ACHN (cell line): ENCODE measurements around the gene DAPK2.
"Not testable (repeated sequence)": the region's sequence is repeated elsewhere in the genome, so short reads cannot be mapped to it uniquely, and the experiment has no call there.

Experiments used
- DNase-seq: peaks from one replicate; pipeline ENCODE4 v3.0.0-alpha.2; 2015
- in situ Hi-C: cut with HindIII; loops from 2 replicates; pipeline ENCODE4 v1.10.0; 2017; ENCODE audit warnings: low sequenced_read_pairs, low pct_ligation_motif_present, low pct_unique_long_range_greater_than_20kb

Gene DAPK2

GRCh38 chr15:64060716-64061115, 14.4 kb upstream of the DAPK2 start:
- in situ Hi-C loops: no loop called here
- DNase-seq: no peak

DNA sequence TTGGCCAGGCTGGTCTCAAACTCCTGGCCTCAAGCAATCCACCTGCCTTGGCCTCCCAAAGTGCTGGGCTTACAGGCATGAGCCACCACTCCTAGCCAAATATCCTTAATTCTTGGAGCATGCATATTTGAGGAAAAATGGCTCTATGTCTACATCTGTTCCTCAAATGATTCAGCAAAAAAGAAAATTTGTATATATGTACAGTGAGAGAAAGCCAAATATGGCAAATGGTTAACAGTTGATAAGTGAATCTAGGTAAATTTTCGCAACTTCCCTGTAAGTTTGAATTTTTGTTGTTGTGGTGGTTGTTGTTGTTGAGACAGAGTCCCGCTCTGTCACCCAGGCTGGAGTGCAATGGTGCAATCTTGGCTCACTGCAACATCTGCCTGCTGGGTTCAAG, 12.8 kb upstream of the DAPK2 start:
- DNase-seq, in situ Hi-C loops: not testable (repeated sequence)

DNA sequence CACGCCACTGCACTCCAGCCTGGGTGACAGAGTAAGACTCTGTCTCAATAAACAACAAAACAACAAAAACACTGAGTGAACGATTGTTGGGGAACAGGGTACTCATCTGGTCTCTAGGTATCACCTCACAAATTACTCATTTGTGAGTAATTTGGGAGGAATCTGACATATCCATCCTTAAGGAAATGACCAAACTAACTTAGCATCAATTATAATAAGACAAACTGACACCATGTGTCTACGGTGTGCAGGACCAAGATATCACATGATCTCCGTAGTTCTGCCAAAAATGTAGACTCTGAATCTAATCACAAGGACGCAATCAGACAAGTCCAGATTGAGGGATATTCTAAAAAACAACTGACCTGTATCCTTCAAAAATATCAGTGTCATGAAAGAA, 12.0 kb upstream of the DAPK2 start:
- DNase-seq: no peak

DNA sequence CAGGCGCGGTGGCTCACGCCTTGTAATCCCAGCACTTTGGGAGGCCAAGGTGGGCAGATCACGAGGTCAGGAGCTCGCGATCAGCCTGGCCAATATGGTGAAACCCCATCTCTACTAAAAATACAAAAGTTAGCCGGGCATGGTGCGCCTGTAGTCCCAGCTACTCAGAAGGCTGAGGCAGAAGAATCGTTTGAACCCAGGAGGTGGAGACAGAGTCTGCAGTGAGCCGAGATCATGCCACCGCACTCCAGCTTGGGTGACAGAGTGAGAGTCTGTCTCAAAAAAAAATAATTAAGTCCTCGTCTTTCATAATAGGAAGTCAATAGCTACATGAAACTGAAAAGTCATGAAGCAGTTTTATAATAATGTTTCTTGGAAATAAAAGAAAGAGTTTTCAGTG, 7.4 kb upstream of the DAPK2 start:
- DNase-seq, in situ Hi-C loops: not testable (repeated sequence)

More for the DNA sequence above, 12.0 kb upstream of the DAPK2 start:
- in situ Hi-C loops: no loop called here

- in situ Hi-C loops: no loop called here
- DNase-seq: no peak
Measured at GRCh38 chr15:64052925-64053491, 6.7 kb upstream of the DAPK2 start.

DNA sequence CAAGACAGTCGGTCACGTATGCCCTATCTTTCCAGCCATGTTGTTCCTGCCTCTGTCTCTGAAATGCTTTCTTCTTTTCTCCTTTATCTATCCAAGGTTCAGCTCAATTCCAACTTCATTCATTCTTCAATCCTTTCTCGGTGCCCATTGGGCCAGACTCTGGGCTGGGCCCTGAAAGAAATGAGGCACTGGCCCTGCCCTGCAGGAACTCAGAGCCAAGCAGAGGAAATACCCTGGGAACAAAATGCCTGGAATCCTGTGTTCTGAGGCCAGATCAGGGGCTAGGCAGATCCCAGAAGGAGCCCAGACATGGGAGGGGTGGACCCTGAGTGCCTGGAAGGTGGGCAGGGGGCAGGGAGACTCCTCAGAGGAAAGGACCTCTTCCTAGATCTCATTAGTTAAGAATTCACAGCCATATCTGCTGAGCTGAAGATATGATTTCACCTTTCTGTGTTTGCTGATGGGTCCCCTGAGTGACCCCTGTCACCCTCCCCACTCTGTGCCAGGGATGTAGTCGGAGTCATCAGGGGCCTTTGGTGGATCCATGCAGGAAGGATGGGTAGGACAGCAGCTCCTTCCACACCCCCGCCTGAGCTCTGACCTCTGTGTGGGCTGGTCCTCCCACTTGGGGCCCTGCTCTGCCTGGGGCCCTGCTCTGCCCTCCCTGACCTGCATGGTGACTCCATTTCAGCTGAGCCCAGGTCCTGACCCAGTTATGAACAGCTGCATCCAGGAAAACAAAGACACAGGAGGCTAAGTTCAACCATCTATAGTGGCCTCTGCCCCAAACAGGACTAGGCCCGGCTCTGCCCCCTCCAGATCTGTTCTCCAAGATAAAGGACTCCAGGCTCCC, 5.3 kb upstream of the DAPK2 start:
- no peak for DNase-seq
- in situ Hi-C loops: no loop called here

GRCh38 chr15:64051093-64051402, 4.8 kb upstream of the DAPK2 start:
- in situ Hi-C loops: no loop called here
- DNase-seq: no peak

DNA sequence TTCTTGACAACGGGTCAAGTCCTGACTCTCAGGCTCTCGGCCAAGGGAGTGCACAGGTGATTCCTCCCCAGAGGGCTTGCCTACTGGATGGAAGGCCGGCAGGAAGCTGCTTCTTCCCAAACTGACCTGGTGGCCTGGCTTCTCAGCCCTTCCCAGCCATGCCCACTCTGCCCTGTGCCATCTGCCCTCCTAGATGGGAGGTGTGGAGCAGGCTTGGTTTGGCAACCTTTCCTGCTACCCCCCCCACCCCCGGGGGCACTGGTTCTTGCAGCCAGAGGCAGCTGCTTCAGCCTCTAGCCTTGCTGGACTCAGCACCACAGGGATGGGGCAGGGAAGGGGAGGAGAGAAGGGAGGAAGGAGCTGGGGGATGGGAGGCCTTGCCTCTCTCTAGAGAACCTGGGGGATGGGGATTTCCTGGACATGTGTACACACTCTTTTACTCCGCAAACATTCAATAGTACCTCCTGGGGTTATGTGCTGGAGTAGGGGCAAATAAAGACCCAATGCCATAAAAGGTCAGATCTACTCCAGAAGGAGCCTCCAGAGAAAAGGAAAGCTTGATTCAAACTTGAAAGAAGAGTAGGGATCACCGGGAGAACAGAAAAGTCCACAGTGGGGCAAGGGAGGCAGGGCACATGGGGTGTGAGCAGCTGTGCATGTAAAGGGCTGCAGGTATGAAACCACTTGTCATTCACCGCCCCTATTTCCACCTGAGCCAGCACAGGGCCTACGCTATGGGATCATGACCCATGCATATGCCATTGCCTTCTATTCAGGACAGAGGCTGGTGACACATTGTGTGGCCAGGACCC, 4.2 kb upstream of the DAPK2 start:
- DNase-seq: no peak
- in situ Hi-C loops: no loop called here

GRCh38 chr15:64048781-64049460, 2.6 kb upstream of the DAPK2 start:
- in situ Hi-C loops: no loop called here
- DNase-seq: no peak

- in situ Hi-C loops: no loop called here
- peak; percentile 1 for DNase-seq
Measured at GRCh38 chr15:64045774-64046420, 388 bp downstream of the DAPK2 start.

- no peak for DNase-seq
- in situ Hi-C loops: no loop called here
Measured at GRCh38 chr15:64045101-64045435, 1.2 kb downstream of the DAPK2 start.

DNA sequence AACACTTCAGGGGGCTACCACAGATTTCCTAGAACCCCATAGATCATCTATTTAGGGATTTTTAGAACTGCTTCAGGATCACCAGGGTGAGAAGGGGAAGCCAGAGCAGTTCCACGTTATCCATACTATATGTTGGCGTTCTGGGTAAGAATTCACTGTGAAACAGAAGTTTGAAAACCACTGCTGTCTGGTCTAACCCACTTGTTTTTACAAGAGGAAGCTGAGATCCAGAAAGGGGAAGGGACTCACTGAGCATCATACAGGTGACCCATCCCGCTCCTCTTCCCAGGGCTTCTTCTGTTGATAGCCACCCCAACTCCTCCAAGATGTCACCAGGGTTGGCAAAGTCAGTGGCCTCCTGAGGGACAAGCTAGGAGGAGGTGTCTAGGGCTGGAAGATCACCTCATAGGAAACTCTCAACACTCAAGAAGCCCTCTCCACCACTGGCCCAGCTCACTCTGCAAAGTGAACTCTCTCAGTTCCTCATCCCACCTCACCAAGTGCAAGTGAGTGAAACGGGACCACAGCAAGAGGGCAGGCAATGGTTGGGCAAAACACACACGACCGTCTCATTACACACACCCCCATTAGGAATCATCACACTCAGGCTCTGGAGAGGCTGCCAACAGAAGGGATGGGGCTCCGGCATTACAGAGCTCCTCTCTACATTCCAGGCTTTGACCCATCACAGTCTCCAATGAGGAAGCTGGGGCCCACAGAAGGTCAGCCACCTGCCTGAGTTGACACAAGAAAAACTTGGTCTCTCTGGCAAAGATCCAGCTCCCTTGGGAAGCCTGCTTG, 1.8 kb downstream of the DAPK2 start:
- in situ Hi-C loops: no loop called here
- no peak for DNase-seq

DNA sequence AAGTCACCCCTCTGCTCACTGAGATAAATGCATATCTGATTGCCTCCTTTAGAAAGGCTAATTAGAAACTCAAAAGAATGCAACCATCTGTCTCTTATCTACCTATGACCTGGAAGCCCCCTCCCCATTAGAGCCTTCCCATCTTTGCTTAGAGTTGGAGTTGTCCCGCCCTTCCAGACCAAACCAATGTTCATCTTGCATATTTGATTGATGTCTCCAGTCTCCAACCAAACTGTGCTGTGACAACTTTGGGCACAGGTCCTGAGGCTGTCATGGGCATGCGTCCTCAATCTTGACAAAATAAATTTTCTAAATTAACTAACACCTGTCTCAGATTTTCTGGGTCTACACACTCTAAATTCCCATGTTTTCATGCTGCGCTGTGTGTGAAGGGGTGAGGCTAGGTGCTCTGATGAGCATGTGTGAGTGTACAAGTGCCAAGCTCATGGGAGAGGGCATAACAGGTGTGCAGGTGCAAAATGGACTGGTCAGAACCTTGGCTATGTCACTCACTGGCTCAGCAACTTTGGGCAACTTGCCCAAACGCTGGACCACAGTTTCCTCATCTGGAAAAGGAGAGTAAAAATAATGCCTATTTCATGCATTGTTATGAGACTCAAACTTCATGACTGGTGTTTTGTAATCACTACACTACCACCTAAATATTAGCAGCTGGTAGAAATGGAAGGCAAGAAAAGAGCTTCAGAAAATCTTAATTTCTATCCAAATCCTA, 7.2 kb downstream of the DAPK2 start:
- no peak for DNase-seq

GRCh38 chr15:64037966-64038365, 8.3 kb downstream of the DAPK2 start:
- DNase-seq: no peak
- in situ Hi-C loops: no loop called here

More for the DNA sequence above, 7.2 kb downstream of the DAPK2 start:
- in situ Hi-C loops: no loop called here

GRCh38 chr15:64037116-64037515, 9.2 kb downstream of the DAPK2 start:
- DNase-seq: no peak
- in situ Hi-C loops: no loop called here

- in situ Hi-C loops: no loop called here
- DNase-seq: no peak
Measured at GRCh38 chr15:64035525-64035924, 10.8 kb downstream of the DAPK2 start.

DNA sequence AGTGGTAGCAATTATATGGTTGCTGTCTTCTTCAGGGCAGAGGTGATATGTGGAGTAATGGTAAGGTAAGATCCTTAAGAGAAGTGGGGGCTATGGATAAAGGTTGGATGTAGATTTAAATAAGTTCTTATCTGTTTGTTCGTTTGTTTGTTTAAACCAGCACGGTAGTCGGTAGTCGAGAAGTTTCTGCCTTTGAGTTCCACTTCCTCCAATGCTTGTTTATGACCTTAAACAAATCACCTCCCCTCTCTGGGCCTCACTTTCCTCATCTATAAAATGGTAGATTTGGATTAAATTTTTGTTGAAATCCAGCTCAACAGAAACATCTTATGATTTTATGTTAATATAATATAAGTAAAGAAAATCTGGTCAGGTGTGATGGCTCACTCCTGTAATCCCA, 11.8 kb downstream of the DAPK2 start:
- in situ Hi-C loops: no loop called here

More for the DNA sequence above, 11.8 kb downstream of the DAPK2 start:
- DNase-seq: no peak
